Amniotic stem cell (primary cell): ENCODE results near the gene GJA10.

ENCODE experiments used
- DNase-seq: peaks from one replicate; lab custom pipeline; 2025; lab: John Stamatoyannopoulos, UW

The GJA10 gene

GRCh38 chr6:89917216-89917615 is 22.9 kb downstream of the GJA10 start:
- DNase-seq = no peak

GRCh38 chr6:89917801-89918366 is 23.6 kb downstream of the GJA10 start:
- no peak for DNase-seq

- DNase-seq = no peak
These were observed 26.9 kb downstream of the GJA10 start for GRCh38 chr6:89921197-89921596.

DNA sequence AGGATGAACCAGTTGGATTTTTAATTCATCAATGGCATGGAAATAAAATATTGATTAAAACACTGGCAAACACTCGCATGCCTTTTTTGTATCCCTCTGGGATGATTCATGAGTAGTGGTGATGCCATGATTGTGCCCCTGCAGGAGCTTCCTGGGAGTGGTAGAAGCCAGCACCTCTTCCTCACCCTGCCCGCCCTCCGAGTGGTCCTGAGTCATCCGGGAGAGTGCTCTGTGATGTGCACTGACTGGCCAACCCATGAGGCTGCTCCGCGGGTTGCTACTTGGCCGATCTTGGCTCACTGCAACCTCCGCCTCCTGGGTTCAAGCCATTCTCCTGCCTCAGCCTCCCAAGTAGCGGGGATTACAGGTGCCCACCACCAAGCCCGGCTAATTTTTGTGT is 27.4 kb downstream of the GJA10 start:
- no peak for DNase-seq

DNA sequence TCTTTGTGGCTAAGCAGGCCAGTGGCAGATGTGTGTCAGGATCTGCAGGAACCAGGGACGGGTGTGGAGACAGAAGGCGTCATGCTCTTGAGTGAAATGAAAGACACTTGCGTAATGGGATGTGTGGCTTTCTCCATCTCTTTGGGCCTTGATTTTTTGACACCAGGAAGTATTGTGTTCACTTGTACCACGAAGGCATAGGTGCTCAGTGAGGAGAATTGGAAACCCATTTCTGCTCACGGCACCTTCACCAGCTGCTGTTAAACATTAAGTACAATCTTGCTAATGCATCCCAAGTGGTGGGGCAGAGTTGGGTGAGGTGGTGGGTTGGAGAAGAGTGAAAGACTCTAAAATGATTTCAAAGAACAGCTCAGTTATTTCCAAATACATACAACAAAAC is 30.0 kb downstream of the GJA10 start:
- no peak for DNase-seq

DNA sequence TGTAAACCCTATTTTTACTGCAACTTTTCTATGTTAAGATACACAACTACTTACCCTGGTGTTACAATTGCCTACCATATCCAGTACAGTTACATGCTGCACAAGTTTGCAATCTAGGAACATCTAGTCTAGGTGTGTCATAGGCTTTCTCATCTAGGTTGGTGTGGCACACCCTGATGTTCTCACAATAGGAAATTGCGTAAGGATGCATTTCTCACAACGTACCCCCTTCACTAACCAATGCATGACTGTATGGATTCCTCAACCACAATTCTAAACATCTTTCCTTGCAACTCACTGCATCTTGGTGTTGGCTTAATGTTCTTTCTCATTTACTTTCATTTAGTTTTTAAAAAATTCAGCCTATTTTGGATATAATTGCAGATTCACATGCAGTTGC is 31.6 kb downstream of the GJA10 start:
- no peak for DNase-seq

DNA sequence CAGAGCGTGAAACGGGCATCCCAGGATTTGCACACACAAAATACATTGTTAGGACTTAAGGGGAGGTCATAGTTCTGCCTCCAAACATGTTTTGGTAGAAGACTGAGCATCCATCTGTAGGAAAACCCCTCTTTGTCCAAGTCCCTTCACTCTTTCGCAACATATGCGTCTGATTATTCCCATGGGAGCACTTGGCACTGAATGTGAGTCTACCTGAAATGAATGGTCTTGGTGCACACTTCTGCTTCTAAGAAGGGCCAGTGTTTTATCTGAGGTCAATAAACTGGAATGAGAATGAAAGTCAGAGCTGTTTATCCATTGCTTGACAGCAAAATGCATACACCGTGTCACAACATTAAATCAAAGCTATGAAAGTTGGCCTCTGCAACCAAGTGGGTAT is 33.0 kb downstream of the GJA10 start:
- DNase-seq = no peak

GRCh38 chr6:89927791-89928550 is 33.7 kb downstream of the GJA10 start:
- DNase-seq = no peak

DNA sequence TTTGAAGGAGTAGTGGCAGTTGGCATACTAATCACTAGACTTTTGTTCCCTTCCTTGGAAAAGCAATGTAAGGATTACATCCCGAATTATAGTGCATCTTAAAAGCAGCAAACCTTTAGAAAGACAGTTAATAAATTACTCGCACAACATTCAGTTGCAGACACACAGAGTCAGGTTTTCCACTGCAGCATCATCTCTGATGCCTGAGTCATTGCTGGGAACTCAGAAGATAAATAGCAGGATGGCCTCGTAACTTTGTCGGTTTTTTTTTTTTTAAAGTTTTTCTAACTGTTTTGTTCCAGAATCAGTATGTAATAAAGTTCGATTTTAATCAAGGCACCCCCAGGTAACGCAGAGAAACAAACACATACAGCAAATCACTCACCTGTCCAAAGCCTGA is 34.3 kb downstream of the GJA10 start:
- DNase-seq = no peak

DNA sequence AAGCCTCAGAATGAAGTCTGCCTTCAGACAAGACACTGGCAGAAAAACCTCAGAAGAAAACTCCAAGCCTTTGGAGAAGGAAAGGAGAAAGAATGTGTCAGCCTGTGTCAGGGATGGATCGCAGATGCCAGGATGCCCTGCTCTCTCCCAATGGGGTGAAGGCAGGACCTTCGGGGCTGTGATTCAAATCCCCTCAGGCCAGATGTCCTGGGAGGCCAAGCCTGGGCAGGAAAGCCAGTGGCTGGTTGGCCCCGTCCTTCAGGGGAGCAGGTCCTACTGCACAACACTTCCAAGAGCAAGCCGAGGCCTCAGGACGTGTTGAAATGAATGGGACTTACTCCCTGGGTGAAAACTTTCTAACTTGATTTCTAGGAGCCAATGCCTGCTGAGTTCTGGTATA is 36.5 kb downstream of the GJA10 start:
- no peak for DNase-seq

- DNase-seq = no peak
These were observed 38.1 kb downstream of the GJA10 start for GRCh38 chr6:89932245-89932802.

DNA sequence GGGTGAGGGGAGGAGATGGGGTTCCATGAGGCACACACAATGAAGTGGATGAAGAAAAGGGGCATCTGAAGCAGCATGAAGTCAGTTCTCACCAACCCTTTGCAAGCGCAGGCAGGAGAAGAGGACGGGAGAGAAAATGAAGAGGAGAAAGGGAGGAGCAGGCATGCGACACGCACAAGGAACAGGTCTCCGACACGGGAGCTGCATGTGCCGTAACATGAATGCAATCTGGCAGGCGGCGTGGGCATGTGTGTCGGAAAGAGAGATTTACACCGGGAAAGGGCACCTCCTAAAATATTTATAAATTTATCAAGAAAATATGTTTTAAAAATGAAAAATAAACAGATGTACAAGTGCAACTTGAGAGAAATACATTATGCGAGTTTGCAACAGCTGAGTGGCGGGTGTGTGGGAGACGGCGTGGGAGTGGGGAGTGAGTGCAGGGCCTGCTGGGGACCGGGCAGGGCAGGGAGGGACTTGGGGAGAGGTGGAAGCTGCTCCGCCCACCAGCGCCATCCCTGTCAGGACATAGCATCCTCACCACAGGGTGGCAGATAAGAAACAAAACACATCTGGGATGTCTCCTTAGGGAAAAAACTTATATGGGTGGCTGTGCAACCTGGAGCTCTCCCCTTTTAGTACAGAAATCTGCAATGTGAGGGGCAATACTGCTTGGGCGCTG is 40.6 kb downstream of the GJA10 start:
- DNase-seq = no peak

DNA sequence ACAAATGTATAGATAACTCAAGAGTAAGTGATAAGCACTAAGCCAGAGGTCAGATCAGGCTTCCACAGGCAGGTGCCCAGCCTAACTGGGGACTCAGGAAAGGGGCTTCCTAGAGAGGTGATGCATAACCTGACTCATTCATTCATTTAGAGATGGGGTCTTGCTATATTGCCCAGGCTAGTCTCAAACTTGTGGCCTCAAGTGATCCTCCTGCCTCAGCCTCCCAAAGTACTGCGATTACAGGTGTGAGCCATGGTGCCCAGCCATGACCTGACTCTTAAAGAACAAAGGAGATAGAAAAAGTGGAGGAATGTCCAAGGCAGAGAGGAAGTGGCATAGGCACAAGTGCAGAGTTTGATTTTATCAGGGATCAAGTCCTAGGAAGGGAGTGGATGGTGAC is 41.9 kb downstream of the GJA10 start:
- DNase-seq = no peak

- no peak for DNase-seq
These were observed 43.7 kb downstream of the GJA10 start for GRCh38 chr6:89938014-89938413.

GRCh38 chr6:89939144-89939543 is 44.9 kb downstream of the GJA10 start:
- no peak for DNase-seq

DNA sequence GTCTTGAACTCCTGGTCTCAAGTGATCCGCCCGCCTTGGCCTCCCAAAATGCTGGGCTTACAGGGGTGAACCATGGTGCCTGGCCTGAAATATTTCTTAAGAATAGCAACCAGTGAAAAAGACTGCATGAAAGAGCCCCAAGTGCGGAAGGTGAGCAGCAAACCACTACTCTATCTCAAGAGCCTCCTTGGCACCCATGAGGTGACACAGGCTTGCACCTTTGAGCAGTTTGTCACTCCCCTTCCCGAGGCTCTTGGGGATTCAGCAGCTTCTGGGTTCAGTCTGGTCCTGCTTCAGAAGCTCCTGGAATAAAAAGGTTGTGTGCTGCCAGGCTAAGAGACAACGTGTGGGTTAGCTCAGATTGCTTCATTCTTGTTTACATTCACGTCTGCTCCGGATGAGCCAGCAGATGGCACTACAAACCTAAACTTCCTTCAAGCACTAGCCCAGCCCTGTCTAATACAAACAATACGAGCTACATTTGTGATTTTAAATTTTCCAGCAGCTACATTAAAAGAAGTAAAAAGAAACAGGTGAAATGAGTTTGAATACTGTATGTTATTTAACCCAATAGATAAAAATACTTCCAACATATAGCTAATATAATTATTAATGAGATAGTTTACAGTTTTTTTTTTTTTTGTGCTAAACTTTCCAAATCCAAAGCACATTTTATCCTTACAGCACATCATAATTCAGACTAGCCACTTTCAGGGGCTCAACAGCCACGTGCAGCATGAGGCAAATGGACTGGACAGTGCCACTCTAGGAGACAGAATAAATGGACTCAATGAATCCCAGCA is 46.2 kb downstream of the GJA10 start:
- peak; percentile 77 for DNase-seq

DNA sequence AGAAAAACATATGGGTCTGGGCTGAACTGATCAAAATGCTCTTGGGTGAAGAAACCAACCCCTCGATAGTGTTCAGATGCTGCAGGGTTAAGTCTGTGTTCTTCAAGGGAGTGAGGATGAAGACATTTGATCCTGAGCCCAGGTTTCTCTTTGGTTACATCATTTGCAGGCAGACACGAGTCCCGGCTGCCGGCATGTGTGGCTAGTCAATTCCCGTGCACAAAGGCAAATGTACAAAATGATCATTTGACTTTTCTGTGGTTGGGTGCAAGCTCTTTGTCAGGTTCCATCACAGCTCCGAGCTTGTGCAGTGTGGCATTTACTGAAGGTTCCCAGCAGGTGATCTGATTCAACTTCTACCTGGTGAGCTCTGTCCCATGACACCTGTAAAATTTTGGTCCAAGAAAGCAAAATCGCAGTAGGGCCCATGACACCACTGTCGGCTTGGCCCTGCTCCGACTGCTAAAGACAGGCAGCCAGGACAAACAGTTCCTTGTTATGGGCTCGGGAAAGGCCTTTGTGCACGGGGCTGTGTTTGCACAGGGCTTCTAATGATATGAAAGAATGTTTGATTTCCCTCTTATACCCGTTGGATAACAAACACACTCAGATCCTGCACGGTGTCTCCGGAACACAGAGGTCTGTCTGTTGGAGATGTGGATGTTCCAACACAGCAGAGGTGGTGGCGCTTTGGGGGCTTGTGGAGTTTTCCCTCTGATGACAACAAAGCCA is 46.9 kb downstream of the GJA10 start:
- DNase-seq = no peak

GRCh38 chr6:89941763-89942497 is 47.7 kb downstream of the GJA10 start:
- DNase-seq = no peak

DNA sequence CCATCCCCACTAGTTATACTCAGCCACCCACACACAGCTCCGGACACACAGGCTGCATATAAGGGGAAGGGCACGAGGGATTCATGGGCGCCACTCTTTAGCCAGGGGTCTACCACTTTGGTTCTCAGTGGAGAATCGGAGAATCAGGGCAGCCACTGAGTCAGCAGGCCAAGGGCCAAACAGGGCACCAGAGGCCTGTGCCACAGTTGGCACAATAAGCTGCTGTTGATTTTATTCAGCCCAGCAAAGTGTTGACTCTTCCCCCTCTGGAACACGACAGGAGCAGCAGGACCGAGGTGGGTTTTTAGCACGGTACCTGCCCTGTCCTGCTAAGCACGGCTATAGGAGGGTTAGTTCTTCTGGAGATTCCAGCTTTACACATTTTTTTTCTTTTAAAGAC is 48.3 kb downstream of the GJA10 start:
- DNase-seq = no peak

- no peak for DNase-seq
These were observed 50.0 kb downstream of the GJA10 start for GRCh38 chr6:89944181-89944755.
